Embryonic facial prominence (tissue), 1 donor: Measurements from ENCODE around the gene IRF7.
"Not testable (repeated sequence)": the region's sequence is repeated elsewhere in the genome, so short reads cannot be mapped to it uniquely, and the experiment has no call there.

Experiments
- DNase-seq: peaks from one replicate; pipeline ENCODE4 v3.0.0-alpha.2; 2016; ENCODE audit errors: extremely low spot score

Gene IRF7

GRCh38 chr11:581342-581741, 34.4 kb downstream of the IRF7 start:
- DNase-seq, result no peak

- DNase-seq, result no peak
These were observed 35.7 kb downstream of the IRF7 start for GRCh38 chr11:579830-580601.

DNA sequence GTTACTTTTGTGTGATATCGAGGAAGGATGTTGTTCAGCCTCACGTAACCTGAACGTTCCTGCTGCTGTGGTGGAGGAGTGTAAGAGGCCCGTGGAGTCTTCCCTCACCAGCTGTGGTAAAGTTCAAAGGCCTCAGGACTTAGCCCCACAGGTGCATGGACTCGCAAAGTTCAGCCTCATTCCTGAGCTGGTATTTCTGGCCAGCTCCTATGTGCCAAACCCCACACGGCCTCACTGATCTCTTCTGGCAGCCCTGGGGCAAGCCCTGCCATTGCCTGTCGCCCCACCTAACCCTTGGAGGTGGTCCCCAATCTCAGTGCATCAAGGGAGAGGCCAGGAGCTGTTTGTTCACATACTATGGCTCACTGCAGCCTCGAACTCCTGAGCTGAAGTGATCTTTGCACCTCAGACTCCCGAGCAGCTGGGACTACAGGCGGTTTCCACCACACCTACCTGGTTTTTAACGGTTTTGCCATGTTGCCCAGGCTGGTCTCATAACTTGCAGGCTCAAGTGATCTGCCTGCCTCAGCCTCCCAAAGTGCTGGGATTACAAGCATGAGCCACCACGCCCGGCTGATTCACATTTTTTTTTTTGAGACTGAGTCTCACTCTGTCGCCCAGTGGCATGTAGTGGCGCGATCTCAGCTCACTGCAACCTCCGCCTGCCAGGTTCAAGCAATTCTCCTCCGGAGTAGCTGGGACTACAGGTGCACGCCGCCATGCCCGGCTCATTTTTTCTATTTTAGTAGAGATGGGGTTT, 37.3 kb downstream of the IRF7 start:
- DNase-seq, result no peak

DNA sequence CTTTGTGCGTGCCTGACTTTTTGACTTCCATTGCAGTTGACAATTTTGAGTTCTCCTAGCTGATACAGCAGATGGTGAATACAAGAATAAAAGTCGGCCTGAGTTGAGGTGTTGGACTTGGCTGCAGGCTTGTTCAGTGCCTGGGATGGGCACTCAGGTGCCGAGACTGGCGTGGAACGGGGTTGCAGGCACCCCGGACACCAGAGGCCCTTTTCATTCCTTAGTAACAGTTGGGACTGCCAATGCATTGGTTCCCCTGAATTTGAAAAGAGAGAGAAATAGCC, 38.2 kb downstream of the IRF7 start:
- no peak for DNase-seq

DNA sequence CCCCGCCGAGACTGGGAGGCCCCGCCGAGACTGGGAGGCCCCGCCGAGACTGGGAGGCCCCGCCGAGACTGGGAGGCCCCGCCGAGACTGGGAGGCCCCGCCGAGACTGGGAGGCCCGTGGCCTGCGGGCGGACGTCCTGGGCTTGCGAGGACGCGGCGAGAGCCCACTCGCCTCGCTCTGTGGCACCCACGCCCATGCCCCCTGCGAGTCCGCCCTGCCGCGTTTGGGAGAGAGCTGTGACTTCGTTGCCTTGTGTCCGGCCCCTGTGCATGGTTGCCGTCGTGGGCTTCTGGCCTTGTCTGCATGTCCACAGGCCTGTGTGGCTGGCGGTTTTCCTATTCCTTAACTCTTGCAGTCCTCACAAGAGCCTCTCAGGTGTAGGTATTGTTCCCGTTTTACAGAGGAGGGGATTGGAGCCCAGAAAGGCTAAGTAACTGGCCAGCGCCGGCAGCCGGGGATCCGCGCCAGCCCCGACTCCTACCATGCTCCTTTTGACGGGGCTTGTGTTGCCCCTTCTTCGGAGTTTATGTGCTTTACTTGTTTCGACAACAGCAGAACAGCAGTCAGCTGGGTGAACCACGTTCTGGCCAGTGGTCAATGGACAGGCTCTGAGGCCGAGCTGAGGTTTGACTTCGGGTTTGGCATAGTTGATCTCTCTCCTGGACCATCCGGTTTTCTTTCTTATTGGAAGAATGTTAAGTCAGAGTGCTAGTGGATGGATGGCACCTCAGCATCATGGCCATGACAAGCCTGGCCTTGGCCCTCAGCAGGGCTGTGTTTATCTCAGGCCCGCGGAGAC, 38.7 kb downstream of the IRF7 start:
- no peak for DNase-seq

GRCh38 chr11:575996-576768, 39.6 kb downstream of the IRF7 start, which contains the start of gene PHRF1:
TSS of gene PHRF1 (plus strand) at chr11:576470. CDS start at chr11:581513, 5,043 bp downstream.
- peak; percentile 94 for DNase-seq

DNA sequence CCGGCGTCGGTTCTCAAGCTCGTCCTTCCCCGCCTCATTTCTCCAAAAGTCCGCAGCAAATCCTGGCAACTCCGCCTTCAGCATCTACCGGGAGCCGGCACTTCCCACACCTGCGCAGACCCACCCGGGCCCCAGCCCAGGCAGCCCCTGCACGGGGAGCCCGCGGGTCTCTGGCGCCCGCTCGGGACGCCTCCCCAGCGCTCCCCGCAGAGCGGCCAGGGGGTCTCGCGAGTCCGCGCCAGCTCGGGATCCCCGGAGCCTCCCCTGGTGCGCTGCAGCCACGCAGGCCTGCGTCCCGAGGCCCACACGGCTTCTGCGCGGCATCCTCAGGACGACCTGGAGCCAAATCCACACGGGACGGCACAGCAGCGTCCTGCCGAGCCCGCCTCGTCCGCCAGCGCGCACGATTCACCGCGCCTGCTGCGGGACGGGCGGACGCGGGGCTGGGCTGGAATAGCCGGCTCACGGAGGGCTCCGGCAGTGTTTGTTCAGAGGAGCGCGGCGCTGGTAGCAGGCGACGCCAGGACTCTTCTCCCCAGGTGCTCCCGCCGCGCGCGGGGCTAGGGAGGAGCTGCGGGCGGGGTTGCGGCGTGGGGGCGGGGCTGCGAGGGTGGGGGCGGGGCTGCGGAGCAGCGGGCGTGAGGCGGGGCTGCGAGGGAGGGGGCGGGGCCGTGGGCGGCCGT, 40.3 kb downstream of the IRF7 start:
- DNase-seq, result no peak

GRCh38 chr11:574632-575312, 41.0 kb downstream of the IRF7 start:
- no peak for DNase-seq

DNA sequence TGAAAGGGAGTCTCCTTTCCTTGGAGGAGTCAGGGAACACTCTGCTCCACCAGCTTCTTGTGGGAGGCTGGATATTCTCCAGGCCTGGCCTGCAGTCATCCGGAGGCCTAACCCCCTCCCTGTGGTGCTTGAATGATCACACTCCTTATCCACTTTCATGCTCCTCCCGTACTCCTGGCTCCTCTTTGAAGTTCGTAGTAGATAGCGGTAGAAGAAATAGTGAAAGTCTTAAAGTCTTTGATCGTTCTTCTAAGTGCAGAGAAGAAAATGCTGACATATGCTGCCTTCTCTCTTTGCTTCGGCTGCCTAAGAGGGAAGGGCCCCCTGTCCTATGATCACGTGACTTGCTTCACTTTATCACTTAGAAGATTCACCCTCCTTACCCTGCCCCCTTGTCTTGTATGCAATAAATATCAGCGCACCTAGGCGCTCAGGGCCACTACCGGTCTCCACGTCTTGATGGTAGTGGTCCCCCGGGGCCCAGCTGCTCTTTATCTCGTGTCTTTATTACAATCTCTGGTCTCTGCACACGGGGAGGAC, 41.6 kb downstream of the IRF7 start:
- DNase-seq, result not testable (repeated sequence)

GRCh38 chr11:573146-573759, 42.5 kb downstream of the IRF7 start:
- no peak for DNase-seq

- DNase-seq, result no peak
These were observed 44.0 kb downstream of the IRF7 start for GRCh38 chr11:571802-572185.

DNA sequence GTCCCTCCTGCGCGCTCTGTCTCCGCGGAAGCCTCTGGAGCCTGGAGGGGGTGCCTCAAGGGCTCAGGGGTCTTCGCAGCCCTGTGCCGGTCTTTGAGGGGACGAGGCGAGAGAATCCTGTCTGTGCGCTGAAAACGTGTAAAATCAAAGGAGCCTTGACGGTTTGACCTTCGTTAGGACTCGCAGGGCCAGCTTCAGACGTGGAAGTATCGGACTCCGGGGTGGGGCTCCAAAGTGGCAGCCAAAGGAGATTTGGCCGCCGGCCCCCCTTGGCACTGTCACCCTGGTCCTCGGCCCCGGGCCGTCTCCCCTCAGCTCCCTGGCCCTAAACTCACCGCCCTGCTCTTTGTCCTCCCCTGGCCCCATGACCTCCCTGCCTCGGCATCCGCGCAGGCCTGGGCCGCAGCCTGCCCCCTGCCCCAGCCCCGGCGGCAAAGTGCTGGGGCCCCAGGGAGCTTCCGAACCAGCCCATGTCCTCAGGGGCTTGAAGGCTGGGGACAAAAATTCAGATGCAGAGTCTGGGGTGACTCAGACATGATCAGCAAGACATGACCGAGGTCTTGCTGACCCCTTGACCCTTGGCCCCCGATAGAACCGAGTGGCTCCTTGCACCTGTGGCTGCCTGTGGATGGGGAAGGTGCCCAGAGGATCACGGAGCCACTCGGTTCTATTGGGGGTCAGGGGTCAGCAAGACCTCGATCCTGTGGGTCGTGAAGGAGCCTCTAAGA, 46.4 kb downstream of the IRF7 start:
- DNase-seq, result no peak

DNA sequence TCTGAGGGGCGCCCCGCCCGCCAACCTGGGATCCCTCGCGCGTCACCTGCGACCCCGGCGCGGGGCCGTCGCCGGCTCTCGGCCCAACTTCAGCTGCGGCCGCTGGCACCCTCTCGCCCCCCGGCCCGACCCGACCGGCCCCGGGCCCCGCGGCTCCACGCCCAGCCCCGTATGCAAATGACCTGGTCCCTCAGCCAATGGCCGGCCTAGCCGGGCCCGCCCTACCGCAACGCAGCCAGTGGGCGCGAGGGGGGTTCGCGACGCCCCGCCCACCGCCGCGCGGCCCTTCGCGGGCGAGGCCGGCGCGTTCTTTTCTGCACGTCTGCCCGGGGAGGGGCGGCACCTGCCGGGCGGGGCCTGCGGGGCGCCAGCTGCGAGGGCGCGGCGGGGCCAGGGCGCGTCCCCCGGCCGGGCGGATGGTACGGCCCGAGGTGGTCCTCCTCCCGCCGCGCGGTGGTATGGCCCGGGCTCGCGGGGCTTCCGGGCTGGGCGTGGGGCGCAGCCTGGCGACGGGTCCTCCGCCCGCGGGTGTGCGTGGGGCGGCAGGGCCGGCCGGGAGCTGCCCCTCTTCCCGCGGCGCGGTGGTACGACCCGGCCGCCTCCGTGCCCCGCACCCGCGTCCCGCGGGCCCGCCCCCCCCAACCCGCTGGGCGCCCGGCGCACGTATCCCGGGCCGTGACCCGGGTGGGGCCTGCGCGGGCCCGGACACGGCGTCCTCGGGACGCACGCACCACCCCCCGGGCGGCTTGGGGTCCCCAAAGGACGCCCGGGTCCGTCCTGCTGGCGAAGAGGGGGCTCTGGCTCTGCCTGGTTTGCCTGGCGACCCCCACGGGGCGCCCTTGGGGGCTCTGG, 47.2 kb downstream of the IRF7 start:
- DNase-seq, result peak; percentile 81

DNA sequence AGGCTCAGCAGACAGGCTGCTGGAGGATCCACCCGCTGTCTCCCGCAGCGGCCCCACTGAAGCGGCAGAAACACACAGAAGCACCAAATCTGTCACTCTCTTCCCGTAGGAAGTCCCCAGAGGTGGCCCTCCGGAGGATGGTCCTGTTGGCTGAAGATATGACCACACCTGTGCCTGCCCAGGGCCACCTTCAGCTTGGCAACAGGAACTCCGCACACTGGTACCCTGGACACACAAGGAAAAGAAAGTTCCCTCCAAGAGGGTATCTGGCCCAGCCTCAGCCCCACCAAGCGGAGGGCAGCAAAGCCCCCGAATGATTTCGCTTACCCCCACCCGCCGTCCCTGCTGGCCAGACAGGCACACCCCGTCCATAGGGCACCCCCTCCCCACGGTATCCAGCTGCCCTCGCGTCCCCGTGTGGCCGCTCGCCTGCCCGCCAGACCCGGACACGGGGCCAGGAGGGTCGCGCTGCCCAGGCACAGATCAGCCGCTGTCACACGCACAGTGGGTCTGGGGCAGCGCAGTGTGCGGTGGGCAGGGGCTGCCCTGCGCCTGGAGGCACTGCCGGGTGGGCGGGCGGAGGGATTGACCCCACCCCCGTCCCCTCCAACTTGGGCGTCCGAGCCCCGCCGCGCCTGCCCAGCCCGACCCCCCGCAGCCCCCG, 48.0 kb downstream of the IRF7 start:
- DNase-seq, result no peak

- no peak for DNase-seq
These were observed 48.6 kb downstream of the IRF7 start for GRCh38 chr11:567011-567628.

- DNase-seq, result no peak
These were observed 49.7 kb downstream of the IRF7 start for GRCh38 chr11:565921-566509.
